HG03571 (cell line): ENCODE measurements around the gene TKTL1.

Source experiments
- ATAC-seq: cut with Tn5 transposase; IDR thresholded peaks from one replicate; pipeline ENCODE4 v1.9.1; 2021; ENCODE audit not compliant: unreplicated experiment

TKTL1 gene

GRCh38 chrX:154373340-154374306 is 78.0 kb downstream of the TKTL1 start:
- ATAC-seq: no peak

- ATAC-seq: no peak
Observed at GRCh38 chrX:154374313-154375155, 78.9 kb downstream of the TKTL1 start, which contains the start of gene FLNA. Gene FLNA (minus strand): TSS chrX:154374634. CDS start chrX:154371245, 3,389 bp downstream.

GRCh38 chrX:154375156-154375504 is 79.5 kb downstream of the TKTL1 start:
- ATAC-seq: no peak

GRCh38 chrX:154376774-154377173 is 81.2 kb downstream of the TKTL1 start:
- ATAC-seq: no peak

- ATAC-seq: peak; percentile 58
Observed at GRCh38 chrX:154378059-154378798, 82.6 kb downstream of the TKTL1 start.

- peak; percentile 80 for ATAC-seq
Observed at GRCh38 chrX:154378799-154379568, 83.4 kb downstream of the TKTL1 start, which contains the start of gene EMD. Gene EMD (plus strand): TSS chrX:154379295. CDS start chrX:154379485, 190 bp downstream.

GRCh38 chrX:154379569-154379951 is 84.0 kb downstream of the TKTL1 start:
- ATAC-seq: peak; percentile 3
